ES-I3 (cell line): ENCODE data around the gene ASCL4.
A peak's percentile ranks its signal among the peaks of the same experiment; 100 is the strongest.

Experiments used
- H3K36me3 ChIP-seq: 2 replicates; pipeline ENCODE4 v1.6.1; 2013; ENCODE audit warnings: mild to moderate bottlenecking, low read length, control low read depth, moderate library complexity; ENCODE audit not compliant: insufficient read depth
- H3K4me1 ChIP-seq: 2 replicates; pipeline ENCODE4 v1.6.1; 2013; ENCODE audit warnings: mild to moderate bottlenecking, control low read depth, low read length; ENCODE audit not compliant: insufficient read depth
- H3K9ac ChIP-seq: 2 replicates; pipeline ENCODE4 v1.6.1; 2013; ENCODE audit warnings: low read depth, mild to moderate bottlenecking, low read length, moderate library complexity
- H3K9me3 ChIP-seq: 2 replicates; pipeline ENCODE4 v1.6.1; 2013; ENCODE audit warnings: mild to moderate bottlenecking, low read length, moderate library complexity; ENCODE audit not compliant: control insufficient read depth, insufficient read depth

ASCL4 gene

DNA sequence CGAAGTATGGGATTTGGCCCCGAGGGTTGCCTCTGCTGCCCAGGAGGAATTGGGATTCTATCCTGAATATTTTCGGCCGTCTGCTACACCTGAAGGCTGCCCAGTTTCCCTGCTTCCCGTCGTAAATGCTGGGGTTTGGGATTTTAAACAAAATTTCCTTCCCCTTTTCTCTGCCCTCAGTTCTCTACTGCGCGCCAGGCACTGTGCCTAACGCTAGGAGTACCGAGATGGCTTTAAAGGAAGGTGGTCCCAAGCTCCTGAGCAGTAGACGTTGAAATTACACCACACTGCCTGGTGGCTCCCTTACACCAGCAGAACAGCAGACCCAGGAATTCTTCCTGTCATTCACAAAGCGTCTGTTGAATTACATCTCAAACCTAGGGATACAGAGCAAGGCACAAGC lies 13.0 kb upstream of the ASCL4 start:
- peaks cover 3% of the 10 kb centered on the region; the same call in 1 of the 2 replicates for H3K36me3 ChIP-seq
- no peaks in the 10 kb centered on the region for H3K9me3 ChIP-seq
- peak overlapping the region; percentile 56 for H3K9ac ChIP-seq
- peaks cover 5% of the 10 kb centered on the region; the same call in 1 of the 2 replicates for H3K4me1 ChIP-seq

- H3K9ac ChIP-seq: no peak overlapping the region
- peaks cover 5% of the 10 kb centered on the region; the same call in 1 of the 2 replicates for H3K4me1 ChIP-seq
- no peaks in the 10 kb centered on the region for H3K9me3 ChIP-seq
- no peaks in the 10 kb centered on the region for H3K36me3 ChIP-seq
These were observed 11.6 kb upstream of the ASCL4 start for GRCh38 chr12:107762874-107763273.

DNA sequence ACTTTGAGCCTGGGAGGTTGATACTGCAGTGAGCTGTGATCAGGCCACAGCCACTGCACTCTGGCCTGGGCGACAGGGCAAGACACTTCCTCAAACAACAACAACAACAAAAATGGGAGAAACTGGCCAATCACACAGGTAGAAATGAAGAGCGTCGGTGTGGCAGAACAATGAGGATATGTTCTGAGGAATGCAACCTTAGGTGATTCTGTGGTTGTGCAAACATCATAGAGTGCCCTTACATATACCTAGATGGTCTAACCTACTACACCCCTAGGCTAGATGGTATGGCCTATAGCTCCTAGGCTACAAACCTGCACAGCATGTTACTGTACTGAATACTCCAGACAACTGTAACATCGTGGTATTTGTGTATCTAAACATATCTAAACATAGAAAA lies 9.9 kb upstream of the ASCL4 start:
- Histone ChIP-seq H3K36me3 (no peaks in the 10 kb centered on the region), H3K9me3 (no peaks in the 10 kb centered on the region), H3K9ac (no peak overlapping the region), H3K4me1 (no peaks in the 10 kb centered on the region)

DNA sequence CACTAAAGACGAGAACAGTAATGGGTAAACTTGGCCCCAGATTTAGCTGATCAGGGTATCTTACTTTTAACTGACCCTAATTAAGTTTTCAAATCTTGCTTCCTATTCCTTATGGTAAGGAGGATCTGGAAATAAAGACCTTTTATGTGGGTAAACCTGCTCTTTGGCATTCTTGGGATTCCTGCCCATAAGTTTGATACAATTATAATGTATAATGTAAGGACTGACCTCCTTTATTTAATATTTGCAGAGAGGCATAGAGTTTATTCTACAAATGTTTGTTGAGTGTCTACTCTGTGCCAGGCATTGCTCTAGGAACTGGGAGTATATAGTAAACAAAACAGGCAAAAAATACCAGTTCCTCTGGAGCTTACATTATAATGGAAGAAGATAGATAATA lies 9.2 kb upstream of the ASCL4 start:
- Histone ChIP-seq H3K36me3 (no peaks in the 10 kb centered on the region), H3K9me3 (no peaks in the 10 kb centered on the region), H3K4me1 (no peaks in the 10 kb centered on the region), H3K9ac (no peak overlapping the region)

DNA sequence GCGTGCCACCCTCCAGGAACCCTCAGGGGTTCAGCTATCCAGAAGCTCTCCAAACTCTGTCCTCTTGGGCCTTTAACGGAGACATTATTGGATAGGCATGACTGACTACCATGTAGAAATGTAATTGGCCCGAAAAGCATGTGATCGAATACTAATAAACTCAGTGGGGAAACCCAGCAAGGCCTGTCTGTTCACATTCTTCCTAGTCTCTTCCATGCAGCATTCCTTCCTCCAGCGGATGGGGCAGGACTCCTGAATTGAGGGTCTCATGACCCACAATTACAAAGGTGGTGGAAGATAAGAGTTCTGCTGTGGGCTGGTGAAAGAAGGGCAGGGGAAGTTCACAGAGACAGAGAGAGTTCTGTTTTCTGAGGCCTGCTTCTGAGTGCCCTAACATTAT lies 7.0 kb upstream of the ASCL4 start:
- Histone ChIP-seq H3K9me3 (no peaks in the 10 kb centered on the region), H3K9ac (no peak overlapping the region), H3K4me1 (no peaks in the 10 kb centered on the region), H3K36me3 (no peaks in the 10 kb centered on the region)

DNA sequence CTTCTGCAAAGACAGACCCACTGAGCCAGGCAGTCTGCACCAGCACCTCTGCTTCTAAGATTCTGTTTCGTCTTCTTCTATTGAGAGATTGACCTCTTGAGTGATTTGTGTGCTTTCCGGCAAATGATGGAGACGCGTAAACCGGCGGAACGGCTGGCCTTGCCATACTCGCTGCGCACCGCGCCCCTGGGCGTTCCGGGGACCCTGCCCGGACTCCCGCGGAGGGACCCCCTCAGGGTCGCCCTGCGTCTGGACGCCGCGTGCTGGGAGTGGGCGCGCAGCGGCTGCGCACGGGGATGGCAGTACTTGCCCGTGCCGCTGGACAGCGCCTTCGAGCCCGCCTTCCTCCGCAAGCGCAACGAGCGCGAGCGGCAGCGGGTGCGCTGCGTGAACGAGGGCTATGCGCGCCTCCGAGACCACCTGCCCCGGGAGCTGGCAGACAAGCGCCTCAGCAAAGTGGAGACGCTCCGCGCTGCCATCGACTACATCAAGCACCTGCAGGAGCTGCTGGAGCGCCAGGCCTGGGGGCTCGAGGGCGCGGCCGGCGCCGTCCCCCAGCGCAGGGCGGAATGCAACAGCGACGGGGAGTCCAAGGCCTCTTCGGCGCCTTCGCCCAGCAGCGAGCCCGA lies 703 bp downstream of the ASCL4 start:
- H3K36me3 ChIP-seq: no peaks in the 10 kb centered on the region
- peak overlapping the region; percentile 53 for H3K9ac ChIP-seq
- no peaks in the 10 kb centered on the region for H3K9me3 ChIP-seq
- H3K4me1 ChIP-seq: no peaks in the 10 kb centered on the region

DNA sequence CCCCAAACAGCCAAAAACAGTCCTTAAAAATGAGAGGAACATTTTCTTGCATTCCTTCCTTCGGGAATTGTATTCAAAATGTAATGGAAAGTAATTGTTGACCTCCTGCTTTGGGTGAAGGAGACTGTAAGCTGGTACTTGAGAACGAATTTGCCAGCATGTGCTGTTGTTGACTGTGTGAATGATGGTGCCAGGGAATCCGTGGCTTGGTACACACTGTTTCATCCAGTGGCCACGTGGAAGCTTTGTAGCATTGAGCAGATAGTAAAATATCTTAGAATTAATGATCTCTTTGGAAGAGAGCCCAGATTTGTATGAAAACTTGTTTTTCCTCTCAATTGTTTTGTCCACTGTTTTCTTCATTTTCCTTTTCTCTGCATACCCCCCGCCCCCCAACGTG lies 1.7 kb downstream of the ASCL4 start:
- Histone ChIP-seq H3K36me3 (no peaks in the 10 kb centered on the region), H3K4me1 (no peaks in the 10 kb centered on the region), H3K9ac (no peak overlapping the region; the same call in 1 of the 2 replicates), H3K9me3 (no peaks in the 10 kb centered on the region)

- no peaks in the 10 kb centered on the region for H3K4me1 ChIP-seq
- no peaks in the 10 kb centered on the region for H3K9me3 ChIP-seq
- no peaks in the 10 kb centered on the region for H3K36me3 ChIP-seq
- H3K9ac ChIP-seq: no peak overlapping the region
These were observed 4.0 kb downstream of the ASCL4 start for GRCh38 chr12:107778383-107779025.

- Histone ChIP-seq H3K4me1 (no peaks in the 10 kb centered on the region), H3K9me3 (no peaks in the 10 kb centered on the region), H3K9ac (no peak overlapping the region), H3K36me3 (no peaks in the 10 kb centered on the region)
These were observed 4.8 kb downstream of the ASCL4 start for GRCh38 chr12:107779077-107779831.

GRCh38 chr12:107780298-107780697 lies 5.8 kb downstream of the ASCL4 start:
- Histone ChIP-seq H3K9ac (no peak overlapping the region), H3K4me1 (no peaks in the 10 kb centered on the region), H3K9me3 (no peaks in the 10 kb centered on the region), H3K36me3 (no peaks in the 10 kb centered on the region)

- Histone ChIP-seq H3K9me3 (no peaks in the 10 kb centered on the region), H3K4me1 (no peaks in the 10 kb centered on the region), H3K9ac (no peak overlapping the region), H3K36me3 (no peaks in the 10 kb centered on the region)
These were observed 7.6 kb downstream of the ASCL4 start for GRCh38 chr12:107782067-107782466.

GRCh38 chr12:107783406-107784376 lies 9.2 kb downstream of the ASCL4 start:
- Histone ChIP-seq H3K36me3 (no peaks in the 10 kb centered on the region), H3K4me1 (no peaks in the 10 kb centered on the region), H3K9me3 (no peaks in the 10 kb centered on the region), H3K9ac (no peak overlapping the region)

DNA sequence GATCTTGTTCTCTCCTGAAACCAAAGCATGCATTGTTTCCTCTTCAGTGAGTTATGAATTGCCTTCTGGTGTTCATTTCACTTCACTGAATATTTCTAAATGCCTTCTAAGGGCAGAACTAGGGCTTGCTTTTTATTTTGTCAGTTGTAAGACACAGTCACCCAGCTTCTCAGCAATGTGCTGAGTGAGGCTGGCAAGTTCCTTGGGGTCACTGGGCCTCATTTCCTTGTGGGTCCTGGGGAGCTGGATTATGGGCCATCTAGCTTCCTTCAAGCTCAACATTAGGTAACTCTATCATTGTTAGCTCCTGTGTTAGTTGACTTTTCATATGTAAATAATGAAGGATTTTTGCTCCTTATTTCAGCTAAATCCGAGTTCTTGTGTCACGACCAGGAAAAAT lies 13.8 kb downstream of the ASCL4 start:
- Histone ChIP-seq H3K9me3 (peaks cover 4% of the 10 kb centered on the region; the same call in 1 of the 2 replicates), H3K9ac (no peak overlapping the region), H3K4me1 (no peaks in the 10 kb centered on the region), H3K36me3 (no peaks in the 10 kb centered on the region; the same call in 1 of the 2 replicates)
